ENCODE data around the gene XYLT1. TPM values are rescaled to one million over a fixed set of nuclear protein-coding genes. Genes with fewer than 3 reads are reported as not detected.

XYLT1 gene
- total RNA-seq, 1 experiment from 2014 or later, result under 0.01 TPM

DNA sequence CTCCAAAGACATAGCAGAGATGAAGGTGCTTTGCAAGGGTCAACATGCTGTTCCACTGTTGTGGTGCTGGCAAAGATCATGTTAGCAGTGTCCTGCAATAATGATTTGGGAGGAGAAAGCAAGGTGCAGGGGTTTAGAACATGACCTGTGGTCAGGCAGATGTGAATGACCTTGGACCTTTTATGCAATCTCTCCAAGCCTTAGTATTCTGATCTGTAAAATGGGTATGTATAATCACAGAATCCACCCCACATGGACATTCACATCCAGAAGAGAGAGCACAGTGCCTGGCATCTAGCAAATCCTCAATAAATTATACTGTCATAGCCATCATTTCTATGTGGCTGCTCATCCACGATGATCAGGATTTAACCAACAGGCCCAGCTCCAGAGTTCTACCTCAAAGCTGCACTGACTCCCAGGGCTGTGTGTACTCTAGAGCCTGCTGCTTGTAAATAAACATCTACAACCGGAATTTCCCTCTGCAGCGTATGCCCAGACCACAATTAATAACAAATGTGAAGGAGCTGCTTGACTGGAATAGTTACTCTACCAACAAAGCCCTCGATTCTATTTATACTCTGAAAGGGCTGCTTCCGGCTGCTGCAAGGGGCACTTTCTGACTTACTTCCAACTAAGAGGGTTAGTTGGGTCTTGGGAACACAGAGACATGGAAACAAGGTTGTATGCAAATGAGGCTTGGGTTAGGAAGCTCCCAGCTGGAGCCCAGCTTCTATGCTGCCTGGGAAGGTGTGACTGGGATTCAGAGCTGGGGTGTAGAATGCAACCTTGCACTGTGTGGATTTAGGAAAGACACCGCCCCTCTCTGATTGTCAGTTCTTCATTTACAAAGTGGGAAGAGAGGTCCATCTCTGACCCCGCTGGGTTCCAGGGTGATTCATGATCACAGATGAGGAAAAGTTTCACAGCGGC is 265.2 kb downstream of the XYLT1 start:
- Histone ChIP-seq H3K36me3 (no peaks in the 10 kb centered on the region), H3K27ac (no peak overlapping the region), H3K4me3 (no peak overlapping the region), H3K27me3 (no peaks in the 10 kb centered on the region), H3K9me3 (replicated peaks) (no peaks in the 10 kb centered on the region), H3K4me1 (no peaks in the 10 kb centered on the region)
- DNase-seq, result no peak

DNA sequence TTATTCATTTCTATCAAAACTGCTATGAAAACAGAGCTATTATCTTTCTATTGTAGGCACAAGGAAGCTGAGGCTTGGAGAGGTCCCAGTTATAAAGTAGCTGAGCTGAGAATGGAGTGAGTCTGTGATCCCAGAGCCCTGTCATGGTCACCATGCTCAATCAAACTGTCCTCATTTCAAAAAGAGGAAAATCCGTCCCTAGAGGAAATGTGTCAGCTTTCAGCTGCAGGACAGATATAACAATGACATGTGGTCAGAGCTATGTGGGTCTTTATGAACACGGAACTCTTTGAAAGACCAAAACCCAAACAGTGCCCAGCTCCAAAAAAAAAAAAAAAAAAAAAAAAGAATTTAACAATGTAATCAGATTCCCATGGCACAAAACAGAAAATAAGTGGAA is 266.1 kb downstream of the XYLT1 start:
- Histone ChIP-seq H3K4me3 (no peak overlapping the region), H3K36me3 (no peaks in the 10 kb centered on the region), H3K27me3 (no peaks in the 10 kb centered on the region), H3K9me3 (replicated peaks) (no peaks in the 10 kb centered on the region), H3K4me1 (no peaks in the 10 kb centered on the region), H3K27ac (no peak overlapping the region)
- DNase-seq, result no peak

DNA sequence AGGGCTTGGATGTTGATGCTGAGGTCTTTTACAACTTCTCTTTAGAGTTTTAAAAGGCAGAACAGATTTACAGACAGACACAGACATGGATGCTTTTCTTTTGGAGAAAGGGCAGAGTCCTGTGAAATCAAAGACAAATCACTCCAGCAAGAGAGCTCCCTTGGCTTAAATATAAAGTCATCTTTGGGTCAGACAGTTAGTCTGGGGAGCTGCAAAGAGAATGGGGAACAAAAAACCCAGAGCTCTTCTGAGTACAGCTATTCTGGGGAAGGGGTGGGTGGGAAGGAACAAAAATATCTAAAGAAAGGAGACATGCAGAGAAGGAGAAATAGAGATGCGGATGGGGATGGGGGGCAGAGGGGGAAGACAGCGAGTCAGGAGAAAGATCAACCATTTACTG is 266.6 kb downstream of the XYLT1 start:
- no peak for DNase-seq
- no peak overlapping the region for H3K4me3 ChIP-seq
- H3K36me3 ChIP-seq, result no peaks in the 10 kb centered on the region
- H3K27ac ChIP-seq, result no peak overlapping the region
- no peaks in the 10 kb centered on the region for H3K4me1 ChIP-seq
- H3K27me3 ChIP-seq, result no peaks in the 10 kb centered on the region
- H3K9me3 ChIP-seq (replicated peaks), result no peaks in the 10 kb centered on the region

DNA sequence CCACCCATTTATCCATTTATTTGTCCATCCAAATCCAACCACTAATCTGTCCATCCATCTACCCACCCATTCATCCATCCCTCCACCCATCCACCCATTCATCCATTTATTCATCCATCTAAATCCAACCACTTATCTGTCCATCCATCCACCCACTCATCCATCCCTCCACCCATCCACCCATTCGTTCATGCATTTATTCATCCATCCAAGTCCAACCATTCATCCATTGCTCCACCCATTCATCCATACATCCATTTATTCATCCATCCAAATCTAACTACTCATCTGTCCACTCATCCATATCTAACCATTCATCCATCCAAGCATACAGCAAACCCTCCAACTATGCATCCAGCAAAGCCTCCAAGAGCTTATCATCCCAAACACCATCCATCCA is 267.3 kb downstream of the XYLT1 start:
- no peak overlapping the region for H3K4me3 ChIP-seq
- H3K4me1 ChIP-seq, result no peaks in the 10 kb centered on the region
- H3K9me3 ChIP-seq (replicated peaks), result no peaks in the 10 kb centered on the region
- H3K27me3 ChIP-seq, result no peaks in the 10 kb centered on the region
- H3K27ac ChIP-seq, result no peak overlapping the region
- H3K36me3 ChIP-seq, result no peaks in the 10 kb centered on the region
- DNase-seq, result no peak

DNA sequence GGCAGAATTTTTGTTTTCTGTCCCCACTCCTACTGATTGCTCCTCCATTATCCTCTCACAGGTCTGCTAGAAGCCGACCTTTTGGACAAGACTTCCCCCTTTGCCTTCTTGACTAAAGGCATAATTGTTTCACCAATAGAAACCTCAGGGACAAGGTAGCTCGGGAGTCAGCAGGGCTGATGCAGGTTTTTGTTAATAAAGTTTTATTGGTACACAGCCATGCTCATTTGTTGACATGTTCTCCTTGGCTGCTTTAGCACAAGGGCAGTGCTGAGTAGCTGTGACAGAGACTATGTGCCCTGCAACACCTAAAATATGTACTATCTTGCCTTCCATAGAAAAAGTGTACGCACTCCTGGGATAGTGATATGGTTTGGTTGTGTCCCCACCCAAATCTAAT is 271.6 kb downstream of the XYLT1 start:
- no peak for DNase-seq
- Histone ChIP-seq H3K4me3 (no peak overlapping the region), H3K27me3 (no peaks in the 10 kb centered on the region), H3K9me3 (replicated peaks) (no peaks in the 10 kb centered on the region), H3K4me1 (no peaks in the 10 kb centered on the region), H3K36me3 (no peaks in the 10 kb centered on the region), H3K27ac (no peak overlapping the region)

DNA sequence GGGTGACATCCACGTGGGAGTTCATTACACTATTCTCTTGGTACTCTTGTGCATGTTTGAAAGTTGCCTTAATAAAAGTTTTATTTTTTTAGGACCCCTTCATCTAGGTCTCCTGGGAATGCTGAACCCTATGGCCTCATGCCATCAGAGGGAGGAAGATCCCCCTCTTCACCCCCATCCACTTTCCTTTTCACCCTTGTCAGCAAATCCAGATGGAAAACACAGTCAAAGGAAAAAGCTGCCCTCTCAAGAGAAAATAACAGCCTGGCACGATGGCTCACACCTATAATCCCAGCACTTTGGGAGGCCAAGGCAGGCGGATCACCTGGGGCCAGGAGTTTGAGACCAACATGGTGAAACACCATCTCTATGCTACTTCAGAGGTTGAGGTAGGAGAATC is 274.2 kb downstream of the XYLT1 start:
- Histone ChIP-seq H3K9me3 (replicated peaks) (no peaks in the 10 kb centered on the region), H3K36me3 (no peaks in the 10 kb centered on the region), H3K27ac (no peak overlapping the region), H3K4me1 (no peaks in the 10 kb centered on the region), H3K4me3 (no peak overlapping the region), H3K27me3 (no peaks in the 10 kb centered on the region)
- no peak for DNase-seq

DNA sequence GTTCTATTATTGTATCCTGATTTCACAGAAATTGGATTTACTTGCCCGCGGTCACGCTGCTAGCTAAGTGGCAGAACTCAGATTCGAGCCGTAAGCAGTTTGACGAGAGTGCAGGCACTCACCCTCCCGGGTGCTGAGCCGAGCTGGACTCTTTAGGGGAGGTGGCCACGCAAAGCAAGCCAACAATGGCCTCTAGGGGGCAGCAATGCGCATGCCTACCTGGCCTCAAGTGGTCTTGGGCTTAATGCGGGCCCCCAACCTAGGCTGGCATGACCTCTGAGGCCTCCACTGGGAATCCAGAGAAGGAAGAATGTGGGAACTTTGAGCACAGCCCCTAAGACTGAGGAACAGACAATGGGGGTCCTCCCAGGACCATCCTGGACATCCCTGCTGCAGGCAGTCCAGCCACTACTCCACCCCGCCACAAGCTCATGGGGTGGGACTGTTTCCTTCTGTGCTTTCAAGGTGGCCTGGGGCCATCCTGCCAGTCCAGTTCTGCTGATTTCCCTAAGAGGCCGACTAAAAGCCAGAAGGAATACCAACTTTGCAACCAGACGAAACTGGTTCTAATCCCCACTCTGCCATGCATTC is 276.5 kb downstream of the XYLT1 start:
- Histone ChIP-seq H3K9me3 (replicated peaks) (no peaks in the 10 kb centered on the region), H3K36me3 (no peaks in the 10 kb centered on the region), H3K27me3 (no peaks in the 10 kb centered on the region), H3K4me3 (no peak overlapping the region), H3K27ac (no peak overlapping the region), H3K4me1 (no peaks in the 10 kb centered on the region)
- peak; percentile 7 to 46 for DNase-seq

DNA sequence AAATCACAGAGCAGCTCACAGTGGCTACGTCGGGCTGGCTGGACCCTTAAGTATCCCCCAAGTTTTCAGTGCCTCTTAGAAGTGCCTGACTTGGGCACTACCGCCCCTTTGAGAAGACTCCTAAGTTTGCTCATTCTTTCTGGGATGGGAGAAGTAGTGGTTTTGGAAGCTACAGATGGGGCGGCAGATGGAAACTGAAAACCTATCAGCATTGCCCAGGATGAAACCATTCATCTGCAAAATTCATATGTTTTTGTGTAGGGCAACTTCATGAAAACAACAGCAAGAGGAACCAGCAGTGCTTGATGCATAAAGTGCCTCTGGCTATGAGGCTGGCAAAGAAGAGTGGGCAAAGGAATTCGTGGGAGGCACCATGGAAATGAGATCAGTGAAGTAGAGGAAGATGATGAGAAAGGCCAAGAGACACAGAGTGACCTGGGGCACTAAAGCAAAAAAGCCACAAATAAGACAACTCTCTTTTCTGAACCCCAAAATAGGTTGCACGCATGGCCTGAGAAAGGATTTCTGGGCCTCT is 277.1 kb downstream of the XYLT1 start:
- no peak overlapping the region for H3K4me3 ChIP-seq
- no peaks in the 10 kb centered on the region for H3K9me3 ChIP-seq (replicated peaks)
- no peaks in the 10 kb centered on the region for H3K27me3 ChIP-seq
- no peaks in the 10 kb centered on the region for H3K4me1 ChIP-seq
- no peaks in the 10 kb centered on the region for H3K36me3 ChIP-seq
- H3K27ac ChIP-seq, result no peak overlapping the region
- DNase-seq, result no peak

DNA sequence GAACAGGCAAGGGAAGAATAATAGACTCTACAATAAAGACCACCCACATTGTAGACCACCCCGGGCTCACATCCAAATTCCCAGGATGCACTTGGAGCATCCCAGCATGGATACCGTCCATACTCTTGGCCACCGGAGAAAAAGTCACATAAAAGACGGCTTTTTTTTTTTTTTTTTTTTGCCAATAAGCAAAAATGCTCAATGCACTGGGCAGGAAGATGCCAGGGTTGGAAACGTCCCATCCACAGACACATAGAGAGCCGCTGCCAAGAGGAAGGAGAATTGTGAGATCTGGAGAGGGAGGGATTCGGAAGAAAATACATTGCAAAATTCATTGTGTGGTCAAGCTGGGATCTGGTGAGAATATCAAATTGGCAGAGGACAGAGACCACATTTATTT is 286.7 kb downstream of the XYLT1 start:
- Histone ChIP-seq H3K27me3 (no peaks in the 10 kb centered on the region), H3K27ac (no peak overlapping the region), H3K4me1 (no peaks in the 10 kb centered on the region), H3K9me3 (replicated peaks) (no peaks in the 10 kb centered on the region), H3K36me3 (no peaks in the 10 kb centered on the region), H3K4me3 (no peak overlapping the region)
- DNase-seq, result peak in 1 of 2 experiments; percentile 4

DNA sequence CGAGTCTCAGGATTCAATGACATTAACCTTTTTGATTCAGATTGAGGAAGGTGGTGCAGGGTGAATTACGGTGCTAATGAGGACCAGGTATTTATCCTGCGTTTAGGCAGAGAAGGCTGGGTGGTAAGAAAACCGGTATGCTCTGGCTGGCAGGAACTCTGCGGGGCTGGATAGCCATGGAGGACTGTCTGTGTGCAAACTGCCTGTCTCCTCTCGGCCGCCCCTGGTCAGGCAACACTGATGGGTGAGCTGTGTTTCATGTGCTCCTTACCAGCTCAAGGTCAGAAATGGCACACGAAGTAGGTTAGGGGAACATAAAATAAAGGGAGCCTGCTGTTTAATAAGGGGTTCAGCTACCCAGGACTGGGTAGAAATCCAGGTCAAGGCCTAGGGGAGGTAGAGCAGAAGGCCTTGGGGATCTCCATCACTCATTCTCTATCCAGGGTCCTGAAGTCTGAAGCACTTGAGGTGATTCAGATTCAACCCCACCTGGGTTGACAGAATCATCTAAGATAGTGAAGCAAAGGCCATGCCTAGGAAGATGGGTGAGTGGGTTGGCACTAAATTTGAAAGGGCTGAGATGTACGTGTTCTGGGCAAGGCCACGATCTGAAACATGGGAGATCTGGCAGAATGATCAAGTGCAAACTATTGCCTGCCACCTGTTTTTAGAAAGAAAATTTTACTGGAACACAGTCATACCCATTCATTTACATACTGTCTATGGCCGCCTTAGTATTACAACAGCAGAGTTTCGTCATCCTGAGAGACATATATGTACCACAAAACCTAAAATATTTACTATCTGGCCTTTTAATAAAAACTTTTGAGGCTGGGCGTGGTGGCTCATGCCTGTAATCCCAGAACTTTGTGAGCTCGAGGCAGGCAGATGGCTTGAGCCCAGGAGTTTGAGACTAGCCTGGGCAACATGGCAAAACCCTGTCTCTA is 292.5 kb downstream of the XYLT1 start:
- Histone ChIP-seq H3K27ac (no peak overlapping the region), H3K27me3 (no peaks in the 10 kb centered on the region), H3K4me3 (no peak overlapping the region), H3K9me3 (replicated peaks) (no peaks in the 10 kb centered on the region), H3K4me1 (no peaks in the 10 kb centered on the region), H3K36me3 (no peaks in the 10 kb centered on the region)
- DNase-seq, result peak in 1 of 2 experiments; percentile 16

DNA sequence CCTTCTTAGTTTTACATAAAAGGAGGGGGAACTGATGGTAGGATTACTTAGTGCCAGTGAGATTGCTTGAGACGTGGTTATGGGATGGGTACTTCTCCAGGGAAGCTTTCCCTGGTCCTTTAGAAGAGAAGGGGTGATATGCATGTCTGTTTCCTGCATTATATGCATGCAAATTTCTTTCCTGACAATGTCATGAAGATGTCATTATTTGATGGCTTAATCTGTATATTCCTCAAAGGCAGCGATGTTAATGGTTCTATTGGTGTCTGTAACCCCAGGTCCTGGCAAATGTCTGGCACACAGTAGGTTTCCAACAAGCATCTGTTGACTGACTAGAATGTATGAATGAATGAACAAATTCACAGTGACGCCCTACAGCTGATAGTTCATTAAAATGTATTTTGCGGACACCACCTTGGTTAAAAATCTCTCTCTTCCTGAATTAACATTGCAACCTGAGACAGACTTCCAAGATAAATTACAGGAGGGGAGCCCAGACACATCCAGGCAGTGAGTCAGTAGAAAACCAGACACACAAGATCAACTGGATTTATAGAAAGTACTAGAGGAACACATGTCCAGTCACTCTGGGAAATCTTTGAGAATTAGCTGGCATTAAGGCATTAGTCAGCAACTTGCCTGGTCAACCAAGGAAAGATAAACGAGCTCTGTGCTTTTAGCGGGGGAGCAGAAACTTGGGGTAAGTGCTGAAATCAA is 293.4 kb downstream of the XYLT1 start:
- no peaks in the 10 kb centered on the region for H3K27me3 ChIP-seq
- H3K4me1 ChIP-seq, result no peaks in the 10 kb centered on the region
- H3K27ac ChIP-seq, result no peak overlapping the region
- H3K9me3 ChIP-seq (replicated peaks), result no peaks in the 10 kb centered on the region
- H3K36me3 ChIP-seq, result no peaks in the 10 kb centered on the region
- DNase-seq, result no peak
- no peak overlapping the region for H3K4me3 ChIP-seq

DNA sequence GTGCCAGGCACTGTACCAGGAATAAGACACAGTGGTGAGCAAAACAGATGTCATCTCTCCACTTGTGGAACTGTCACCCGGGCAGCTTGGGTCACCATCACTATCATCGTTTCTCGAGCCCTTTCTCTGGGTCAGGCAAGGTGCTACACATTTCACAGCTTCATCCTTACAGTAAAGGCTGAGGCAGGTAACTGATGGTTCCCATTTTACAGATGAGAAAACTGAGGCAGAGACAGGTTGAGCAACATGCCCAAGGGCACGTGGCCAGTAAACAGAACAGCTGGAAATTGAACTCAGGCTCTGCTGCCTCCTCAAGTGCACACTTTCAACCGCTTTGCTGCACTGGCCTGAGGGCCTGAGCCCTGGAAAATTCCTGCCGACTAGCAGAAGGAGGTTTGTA is 294.6 kb downstream of the XYLT1 start:
- Histone ChIP-seq H3K4me3 (no peak overlapping the region), H3K27me3 (no peaks in the 10 kb centered on the region), H3K27ac (no peak overlapping the region), H3K4me1 (no peaks in the 10 kb centered on the region), H3K9me3 (replicated peaks) (no peaks in the 10 kb centered on the region), H3K36me3 (no peaks in the 10 kb centered on the region)
- DNase-seq, result no peak

DNA sequence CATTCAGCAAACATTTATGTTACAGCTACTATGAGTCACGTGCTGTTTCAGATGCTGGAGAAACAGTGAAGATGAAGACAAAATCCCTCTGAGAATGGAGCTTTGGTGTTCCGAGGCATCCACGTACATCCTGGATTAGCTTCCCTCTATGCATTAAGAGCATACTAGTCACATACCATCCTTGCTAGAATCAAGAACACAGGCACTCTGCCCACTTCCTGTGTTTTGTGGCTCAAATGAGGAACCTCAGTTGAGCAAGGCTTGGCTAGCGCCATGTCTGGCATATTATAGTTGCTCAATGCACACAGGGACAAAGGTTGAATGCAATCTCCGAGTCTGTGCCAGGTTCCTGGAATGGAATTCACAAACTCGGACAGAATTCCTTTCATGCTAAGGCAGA is 297.5 kb downstream of the XYLT1 start:
- no peak for DNase-seq
- no peaks in the 10 kb centered on the region for H3K9me3 ChIP-seq (replicated peaks)
- no peak overlapping the region for H3K4me3 ChIP-seq
- H3K27me3 ChIP-seq, result no peaks in the 10 kb centered on the region
- H3K4me1 ChIP-seq, result no peaks in the 10 kb centered on the region
- no peak overlapping the region for H3K27ac ChIP-seq
- H3K36me3 ChIP-seq, result no peaks in the 10 kb centered on the region
